ENCODE measurements around the gene DHRS2.

- no peak for TF ChIP-seq CTCF (IDR thresholded peaks at IDR 0.05; ENCODE audit: low read depth, low read length)
- no peak for TF ChIP-seq EZH2phosphoT487 (IDR thresholded peaks at IDR 0.05; ENCODE audit: low read depth)
Measured at GRCh38 chr14:23632461-23633159, 3.6 kb upstream of the DHRS2 start.

Data from OCI-LY3 (cell line).